H9 (cell line): ENCODE measurements around the gene HOXD12. TPM values are rescaled to one million over a fixed set of nuclear protein-coding genes. Genes with fewer than 3 reads are reported as not detected.
A peak's percentile ranks its signal among the peaks of the same experiment; 100 is the strongest.

Source experiments
- DNase-seq: peaks from one replicate; pipeline ENCODE4 v3.0.0-alpha.2; 2017
- H2AFZ ChIP-seq: one replicate; pipeline ENCODE4 v1.6.1; 2013; ENCODE audit warnings: mild to moderate bottlenecking, low read length, control low read depth, moderate library complexity
- H2AK5ac ChIP-seq: 2 replicates; pipeline ENCODE4 v1.6.1; 2013; ENCODE audit warnings: low read length, control low read depth, mixed read lengths; ENCODE audit not compliant: insufficient read length
- H2BK120ac ChIP-seq: one replicate; pipeline ENCODE4 v1.6.1; 2013; ENCODE audit warnings: low read depth, mild to moderate bottlenecking, low read length, control low read depth, inconsistent platforms; ENCODE audit not compliant: poor library complexity, severe bottlenecking
- H2BK12ac ChIP-seq: 2 replicates; pipeline ENCODE4 v1.6.1; 2013; ENCODE audit warnings: low read length, control low read depth, mixed read lengths, low read depth; ENCODE audit not compliant: insufficient read length
- H2BK15ac ChIP-seq: 2 replicates; pipeline ENCODE4 v1.6.1; 2013; ENCODE audit warnings: low read depth, low read length, control low read depth
- H2BK20ac ChIP-seq: one replicate; pipeline ENCODE4 v1.6.1; 2013; ENCODE audit warnings: low read depth, mild to moderate bottlenecking, low read length, control low read depth, inconsistent platforms; ENCODE audit not compliant: poor library complexity, severe bottlenecking
- H2BK5ac ChIP-seq: 2 replicates; pipeline ENCODE4 v1.6.1; 2013; ENCODE audit warnings: low read length, control low read depth, mixed read lengths; ENCODE audit not compliant: insufficient read length
- H3K14ac ChIP-seq: 2 replicates; pipeline ENCODE4 v1.6.1; 2013; ENCODE audit warnings: low read length, control low read depth; ENCODE audit not compliant: insufficient read depth
- H3K18ac ChIP-seq: 2 replicates; pipeline ENCODE4 v1.6.1; 2013; ENCODE audit warnings: low read depth, mild to moderate bottlenecking, mixed read lengths, low read length, control low read depth; ENCODE audit not compliant: insufficient read length
- H3K23ac ChIP-seq: 2 replicates; pipeline ENCODE4 v1.6.1; 2013; ENCODE audit warnings: low read length, control low read depth, mixed read lengths, low read depth; ENCODE audit not compliant: insufficient read length
- H3K23me2 ChIP-seq: 2 replicates; pipeline ENCODE4 v1.6.1; 2013; ENCODE audit warnings: low read depth, mild to moderate bottlenecking, mixed read lengths, low read length, control low read depth; ENCODE audit not compliant: insufficient read length, poor library complexity, severe bottlenecking
- H3K27ac ChIP-seq: 2 replicates; pipeline ENCODE4 v1.5.1; 2013; ENCODE audit warnings: low read length, control low read depth, mixed read lengths, low read depth; ENCODE audit not compliant: insufficient read length
- H3K27me3 ChIP-seq: 2 replicates; pipeline ENCODE4 v1.6.1; 2013; ENCODE audit warnings: low read length, control low read depth, inconsistent platforms; ENCODE audit not compliant: insufficient read depth
- H3K4ac ChIP-seq: 2 replicates; pipeline ENCODE4 v1.6.1; 2013; ENCODE audit warnings: low read depth, mild to moderate bottlenecking, control low read depth, inconsistent platforms, low read length, moderate library complexity
- H3K4me1 ChIP-seq: 2 replicates; pipeline ENCODE4 v1.6.1; 2013; ENCODE audit warnings: low read length, control low read depth, inconsistent platforms; ENCODE audit not compliant: insufficient read depth
- H3K4me2 ChIP-seq: 2 replicates; pipeline ENCODE4 v1.6.1; 2013; ENCODE audit warnings: low read length, control low read depth, mixed read lengths; ENCODE audit not compliant: insufficient read length, insufficient read depth
- H3K56ac ChIP-seq: 2 replicates; pipeline ENCODE4 v1.6.1; 2013; ENCODE audit warnings: low read depth, mild to moderate bottlenecking, mixed read lengths, low read length, control low read depth; ENCODE audit not compliant: insufficient read length
- H3K79me1 ChIP-seq: 2 replicates; pipeline ENCODE4 v1.6.1; 2013; ENCODE audit warnings: low read depth, mild to moderate bottlenecking, moderate library complexity, low read length, control low read depth, inconsistent platforms; ENCODE audit not compliant: insufficient read depth, poor library complexity, severe bottlenecking
- H3K79me2 ChIP-seq: 2 replicates; pipeline ENCODE4 v1.6.1; 2013; ENCODE audit warnings: low read length, control low read depth, inconsistent platforms; ENCODE audit not compliant: insufficient read depth
- H3K9ac ChIP-seq: 2 replicates; pipeline ENCODE4 v1.6.1; 2013; ENCODE audit warnings: low read length, control low read depth, mixed read lengths; ENCODE audit not compliant: insufficient read length; ENCODE audit errors: extremely low read depth
- H3K9me3 ChIP-seq: one replicate; pipeline ENCODE4 v1.6.1; 2013; ENCODE audit warnings: low read depth, low read length, inconsistent platforms; ENCODE audit not compliant: control insufficient read depth
- H3T11ph ChIP-seq: one replicate; pipeline ENCODE4 v1.6.1; 2013; ENCODE audit warnings: mild to moderate bottlenecking, low read length, control low read depth, inconsistent platforms
- H4K20me1 ChIP-seq: one replicate; pipeline ENCODE4 v1.6.1; 2013; ENCODE audit not compliant: control insufficient read depth, insufficient read length, insufficient read depth
- H4K5ac ChIP-seq: 2 replicates; pipeline ENCODE4 v1.6.1; 2013; ENCODE audit warnings: low read depth, mild to moderate bottlenecking, mixed read lengths, low read length, control low read depth; ENCODE audit not compliant: insufficient read length
- H4K8ac ChIP-seq: replicated peaks from 2 replicates; pipeline ENCODE4 v1.6.1; 2013; ENCODE audit warnings: low read length, control low read depth, mixed read lengths, low read depth; ENCODE audit not compliant: insufficient read length
- H4K91ac ChIP-seq: 2 replicates; pipeline ENCODE4 v1.6.1; 2013; ENCODE audit warnings: low read depth, mild to moderate bottlenecking, moderate library complexity, mixed read lengths, low read length, control low read depth; ENCODE audit not compliant: insufficient read length
- H3K27ac Mint-ChIP-seq, 3 experiments: 2 replicates in 2 of 3; 3 replicates in 1 of 3; pipeline ENCODE4 v1.8.0; 2020 to 2021; ENCODE audit warnings: mixed read lengths in 3 of 3, mild to moderate bottlenecking in 1 of 3, moderate library complexity in 1 of 3
- H3K27me3 Mint-ChIP-seq: 2 replicates; pipeline ENCODE4 v1.8.0; 2021; ENCODE audit warnings: low read depth, mild to moderate bottlenecking, moderate library complexity, mixed read lengths
- H3K36me3 Mint-ChIP-seq, 3 experiments: 2 replicates in 2 of 3; 3 replicates in 1 of 3; pipeline ENCODE4 v1.8.0; 2020 to 2021; ENCODE audit warnings: low read depth in 3 of 3, mixed read lengths in 3 of 3; ENCODE audit not compliant: insufficient read depth in 1 of 3
- H3K4me1 Mint-ChIP-seq, 2 experiments: 2 replicates each; pipeline ENCODE4 v1.8.0; 2020; ENCODE audit warnings: mixed read lengths in 2 of 2
- H3K4me3 Mint-ChIP-seq, 2 experiments: 2 replicates in 1 of 2; 3 replicates in 1 of 2; pipeline ENCODE4 v1.8.0; 2020 to 2021; ENCODE audit warnings: mild to moderate bottlenecking in 2 of 2, mixed read lengths in 2 of 2, moderate library complexity in 1 of 2
- H3K9me3 Mint-ChIP-seq, 2 experiments: 2 replicates in 1 of 2; 3 replicates in 1 of 2; pipeline ENCODE4 v1.8.0; 2020; ENCODE audit warnings: mild to moderate bottlenecking in 2 of 2, mixed read lengths in 2 of 2, moderate library complexity in 1 of 2
- CTCF ChIP-seq: fragments of 200-600 bp; sonication (generic); conservative IDR thresholded peaks from 3 replicates; pipeline ENCODE4 v1.8.0; 2021; ENCODE audit warnings: antibody characterized with exemption, mild to moderate bottlenecking
- WGBS: extraction: QIAGEN DNeasy Blood & Tissue Kit; methylation state at CpG from one replicate; pipeline ENCODE4 v1.1.7; 2013; ENCODE audit warnings: missing lambda C conversion rate, low lambda C conversion rate, mixed read lengths; ENCODE audit not compliant: insufficient read length; ENCODE audit errors: extremely low coverage; 5-methylcytosine and 5-hydroxymethylcytosine counted together
- total RNA-seq: library from RNA; stranded (reverse); gene quantifications from 2 replicates; pipeline ENCODE4 v1.2.1, GENCODE V29; 2021

The HOXD12 gene
- total RNA-seq, 1 experiment from 2014 or later, result not detected

DNA sequence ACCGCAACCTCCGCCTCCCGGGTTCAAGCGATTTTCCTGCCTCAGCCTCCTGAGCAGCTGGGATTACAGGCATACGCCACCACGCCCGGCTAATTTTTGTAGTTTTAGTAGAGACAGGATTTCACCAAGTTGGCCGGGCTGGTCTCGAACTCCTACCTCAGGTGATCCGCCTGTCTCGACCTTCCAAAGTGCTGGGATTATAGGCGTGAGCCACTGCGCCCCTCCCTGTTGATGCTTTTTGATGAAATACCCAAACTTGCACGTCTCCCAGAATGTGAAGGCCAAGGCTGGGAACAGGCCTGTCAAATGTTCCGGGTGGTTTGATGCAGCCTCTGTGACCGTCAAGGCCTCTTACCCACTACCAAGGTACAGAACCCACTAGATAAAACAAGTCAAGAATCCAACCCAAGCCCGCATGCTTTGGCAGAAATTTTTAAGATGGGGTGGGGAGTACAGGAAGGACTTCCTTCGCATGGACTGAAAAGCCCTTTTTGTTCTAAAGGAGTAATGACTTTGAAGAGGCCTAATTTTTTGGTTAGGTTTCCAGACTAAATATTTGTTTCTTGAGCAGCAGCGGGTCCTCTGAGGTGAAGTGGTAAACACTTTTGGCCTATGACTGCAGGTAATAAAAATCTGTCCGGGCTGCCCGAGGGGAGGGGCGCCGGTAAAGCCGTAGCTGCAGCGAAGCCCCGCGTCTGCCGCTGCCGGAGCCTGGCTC, 12.1 kb upstream of the HOXD12 start:
- Histone ChIP-seq H2BK5ac (no peak overlapping the region), H2BK120ac (no peak overlapping the region), H3K4me2 (peak overlapping the region; percentile 33), H3K23me2 (no peaks in the 10 kb centered on the region), H4K5ac (no peak overlapping the region), H4K20me1 (no peaks in the 10 kb centered on the region), H3K4me1 (peaks cover 3% of the 10 kb centered on the region; the same call in 1 of the 2 replicates), H3K79me1 (no peaks in the 10 kb centered on the region), H4K91ac (no peak overlapping the region), H3K27me3 (peaks cover 98% of the 10 kb centered on the region), H2AK5ac (no peak overlapping the region), H3K79me2 (no peaks in the 10 kb centered on the region), H3K18ac (no peak overlapping the region), H3K9ac (no peak overlapping the region), H2BK15ac (no peak overlapping the region), H3T11ph (no peak overlapping the region), H2BK12ac (no peak overlapping the region), H2AFZ (no peak overlapping the region), H2BK20ac (no peak overlapping the region), H3K4ac (no peak overlapping the region), H3K14ac (no peak overlapping the region), H3K56ac (no peak overlapping the region), H3K9me3 (no peaks in the 10 kb centered on the region), H4K8ac (no peak overlapping the region), H3K27ac (no peak overlapping the region), H3K23ac (no peak overlapping the region)
- peaks cover 0 to 3% (median 0%) of the 10 kb centered on the region in 3 experiments; a peak in 2 of 7 replicates for H3K36me3 Mint-ChIP-seq
- H3K27me3 Mint-ChIP-seq, result peaks cover 100% of the 10 kb centered on the region
- DNase-seq, result no peak
- H3K27ac Mint-ChIP-seq, result no peak overlapping the region
- peaks cover 20 to 37% of the 10 kb centered on the region in 2 experiments for H3K4me1 Mint-ChIP-seq
- no CpG with 5 or more reads among the region's 29 CpGs for WGBS
- peaks cover 5 to 12% of the 10 kb centered on the region in 2 experiments for H3K9me3 Mint-ChIP-seq
- H3K4me3 Mint-ChIP-seq, result peak overlapping the region; percentile 58 to 85
- no peak for TF ChIP-seq CTCF
